Measurements from ENCODE around the gene APOA4. TPM values are rescaled to one million over a fixed set of nuclear protein-coding genes. Genes with fewer than 3 reads are reported as not detected.

The APOA4 gene
- total and polyA plus RNA-seq, 2 of the 13 experiments (the other 11 are each of a cell fraction or from before 2014, with no cell fraction given) = 3.8 to 7.2 TPM

DNA sequence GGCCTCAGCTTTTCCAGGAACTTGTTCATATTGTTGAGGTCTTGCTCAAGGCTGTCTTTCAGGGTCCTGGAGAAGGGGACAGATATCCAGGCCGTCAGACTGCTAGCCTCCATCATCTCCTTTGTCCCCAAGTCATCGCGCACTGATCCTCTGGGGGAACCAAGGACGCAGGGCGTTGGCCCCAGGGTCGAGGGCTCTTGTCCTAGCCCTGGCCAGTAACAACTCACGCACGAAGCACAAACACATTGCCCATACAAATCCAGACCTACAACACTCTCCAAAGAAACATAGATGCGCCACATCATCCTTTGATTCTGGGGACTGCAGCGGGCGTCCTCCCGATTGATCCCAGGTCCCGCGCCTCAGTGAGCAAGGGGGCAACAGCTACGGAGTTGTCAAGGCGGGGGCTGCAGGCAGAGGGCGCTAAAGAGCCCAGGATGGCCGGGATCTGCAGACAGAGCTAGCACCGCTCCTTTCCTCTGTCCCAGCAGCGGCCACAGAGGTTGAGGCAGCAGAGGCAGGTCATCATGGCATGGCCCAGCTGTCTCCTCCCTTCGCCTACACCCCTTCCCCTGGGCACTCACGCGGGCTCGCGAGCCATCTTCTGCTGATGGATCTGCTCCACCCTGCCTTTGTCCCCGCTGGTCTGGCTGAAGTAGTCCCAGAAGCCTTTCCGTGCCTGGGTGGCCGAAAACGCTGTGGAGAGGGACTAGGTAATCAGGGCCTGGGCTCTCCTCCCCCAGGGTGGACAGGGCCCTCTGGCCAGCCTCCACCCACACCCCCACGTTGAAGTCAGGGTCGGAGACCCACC lies 31.9 kb downstream of the APOA4 start (continued):
- TF ChIP-seq ZNF678 (CRISPR knock-in tag; IDR thresholded peaks at IDR 0.05) (no peak), MTF1 (CRISPR knock-in tag; IDR thresholded peaks at IDR 0.05) (no peak), PCBP1 (IDR thresholded peaks at IDR 0.05; ENCODE audit: borderline replicate concordance, low read depth, low read length) (0 out of 2 replicates have a peak, but pooled peaks have one; percentile 70), TRAFD1 (CRISPR knock-in tag; IDR thresholded peaks at IDR 0.05; ENCODE audit: borderline replicate concordance) (no peak), TMF1 (CRISPR knock-in tag; IDR thresholded peaks at IDR 0.05; ENCODE audit: low read depth) (peak; percentile 50), JUND (CRISPR knock-in tag; IDR thresholded peaks at IDR 0.05) (no peak), ZNF142 (CRISPR knock-in tag; IDR thresholded peaks at IDR 0.05) (0 out of 2 replicates have a peak, but pooled peaks have one; percentile 25), KDM1A (CRISPR knock-in tag; IDR thresholded peaks at IDR 0.05) (no peak), ZNF720 (CRISPR knock-in tag; IDR thresholded peaks at IDR 0.05) (no peak), MED8 (CRISPR knock-in tag; IDR thresholded peaks at IDR 0.05; ENCODE audit: insufficient replicate concordance) (no peak), ZNF329 (CRISPR knock-in tag; IDR thresholded peaks at IDR 0.05; ENCODE audit: low read depth) (no peak), SMAD3 (CRISPR knock-in tag; IDR thresholded peaks at IDR 0.05) (peak; percentile 70; the same call in 1 of the 2 replicates), ZNF790 (CRISPR knock-in tag; IDR thresholded peaks at IDR 0.05; ENCODE audit: borderline replicate concordance) (no peak), MAFF (IDR thresholded peaks at IDR 0.05; ENCODE audit: low read depth, low read length) (no peak; the same call in 1 of the 2 replicates), CHD4 (IDR thresholded peaks at IDR 0.05; ENCODE audit: borderline replicate concordance, low read length) (no peak), ZNF513 (CRISPR knock-in tag; conservative IDR thresholded peaks at IDR 0.05) (0 out of 2 replicates have a peak, but pooled peaks have one; percentile 94), ZBTB14 (CRISPR knock-in tag; IDR thresholded peaks at IDR 0.05) (peak; percentile 53), REL (CRISPR knock-in tag; conservative IDR thresholded peaks at IDR 0.05) (0 out of 2 replicates have a peak, but pooled peaks have one; percentile 56), TSC22D2 (CRISPR knock-in tag; IDR thresholded peaks at IDR 0.05; ENCODE audit: borderline replicate concordance) (no peak)

All from HepG2 (cell line).